Hair follicular keratinocyte (primary cell): Measurements from ENCODE around the gene ADH4. TPM values are rescaled to one million over a fixed set of nuclear protein-coding genes. Genes with fewer than 3 reads are reported as not detected.

ENCODE experiments used
- total RNA-seq: library from RNA; depleted of rRNA; stranded (reverse); fragments of >200 nt; gene quantifications from 2 replicates; pipeline ENCODE4 v1.2.3, GENCODE V29; 2015

The ADH4 gene
- not detected in 2 replicates for total RNA-seq

GRCh38 chr4:99144070-99144469 lies at the start of gene ADH4:
ADH4 (minus strand) TSS chr4:99144297; CDS start chr4:99144222, 75 bp downstream.

GRCh38 chr4:99088481-99089365 lies 55.4 kb downstream of the ADH4 start, which contains the start of gene ADH5:
ADH5 (minus strand) TSS chr4:99088788; CDS start chr4:99088700, 88 bp downstream.

Other genes with a start within 250 kb of the ADH4 start
- 110 and 135 TPM in 2 replicates for gene EIF4E, start 215.2 kb downstream of the ADH4 start, total RNA-seq
- 75.6 and 76.7 TPM in 2 replicates for gene METAP1, start 148.6 kb downstream of the ADH4 start, total RNA-seq
- gene ADH5, start 55.5 kb downstream of the ADH4 start, total RNA-seq: 153 and 171 TPM in 2 replicates
- gene ADH6, start 74.9 kb upstream of the ADH4 start, total RNA-seq: not detected in 2 replicates
- gene ADH1A, start 146.7 kb upstream of the ADH4 start, total RNA-seq: not detected in 2 replicates
- not detected in 2 replicates for gene ADH1B, start 177.1 kb upstream of the ADH4 start, total RNA-seq
- 0.08 TPM in 1 of 2 replicates, not detected in the other for gene ADH1C, start 208.4 kb upstream of the ADH4 start, total RNA-seq